NCI-H2227 (cell line): ENCODE measurements around the gene LITAF.

Source experiments
- DNase-seq: peaks from one replicate; lab custom pipeline; 2025; ENCODE audit not compliant: unreplicated experiment; lab: John Stamatoyannopoulos, UW

LITAF gene

GRCh38 chr16:11586856-11587642, at the start of gene LITAF:
Gene LITAF, minus strand, starts transcription at chr16:11586919. Its CDS starts 30,189 bp downstream, at chr16:11556730.
- peak; percentile 52 for DNase-seq

- DNase-seq: no peak
Observed at GRCh38 chr16:11636172-11636721, 49.5 kb upstream of the LITAF start.

DNA sequence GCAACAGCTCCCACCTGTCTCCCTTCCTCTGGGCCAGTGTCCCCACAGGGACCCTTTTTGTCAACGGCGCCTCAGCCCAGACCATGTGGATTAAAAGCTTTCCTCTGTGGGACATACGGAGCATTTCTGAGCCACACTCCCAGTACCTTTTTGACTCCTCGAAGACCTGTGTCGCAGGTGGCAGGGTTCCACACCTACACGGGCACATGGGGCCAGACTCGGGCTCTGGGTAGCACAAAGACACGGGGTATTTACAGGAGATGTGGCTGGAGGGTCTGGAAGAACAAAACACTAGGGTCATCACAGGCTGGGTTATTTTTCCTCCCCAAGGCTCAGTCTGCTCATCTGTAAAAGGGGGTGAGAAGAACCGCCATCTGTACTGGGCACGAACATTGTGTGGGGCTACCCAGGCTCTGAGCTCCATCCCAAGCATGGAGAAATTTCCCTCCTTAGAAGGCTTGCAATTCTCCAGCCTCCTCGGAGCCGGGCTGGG, 49.0 kb upstream of the LITAF start:
- DNase-seq: no peak

DNA sequence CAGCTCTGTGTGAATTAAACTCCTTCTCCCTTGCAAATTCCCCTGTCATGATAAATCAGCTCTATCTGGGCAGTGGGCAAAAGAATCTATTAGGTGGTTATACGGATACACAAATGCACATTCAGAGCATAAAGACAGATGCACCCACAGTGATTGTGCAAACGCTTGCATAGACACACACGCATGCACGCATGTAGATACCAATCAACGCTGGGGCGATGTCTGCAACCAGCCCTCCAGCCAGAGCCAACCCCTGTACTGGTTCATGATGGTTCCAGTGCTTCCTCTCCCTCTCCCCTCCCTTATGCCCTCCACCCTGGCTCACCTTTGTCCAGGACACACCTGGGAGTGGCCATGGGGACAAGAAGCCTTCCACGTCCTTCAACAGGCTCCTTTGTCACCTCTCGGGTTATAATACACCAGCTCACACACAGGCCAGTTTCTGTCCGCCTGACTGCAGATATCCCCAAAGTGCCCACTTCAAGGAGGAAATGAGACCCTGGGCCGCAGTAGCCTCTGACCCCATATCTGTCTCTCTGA, 48.5 kb upstream of the LITAF start:
- no peak for DNase-seq

GRCh38 chr16:11634312-11634711, 47.6 kb upstream of the LITAF start:
- DNase-seq: no peak

DNA sequence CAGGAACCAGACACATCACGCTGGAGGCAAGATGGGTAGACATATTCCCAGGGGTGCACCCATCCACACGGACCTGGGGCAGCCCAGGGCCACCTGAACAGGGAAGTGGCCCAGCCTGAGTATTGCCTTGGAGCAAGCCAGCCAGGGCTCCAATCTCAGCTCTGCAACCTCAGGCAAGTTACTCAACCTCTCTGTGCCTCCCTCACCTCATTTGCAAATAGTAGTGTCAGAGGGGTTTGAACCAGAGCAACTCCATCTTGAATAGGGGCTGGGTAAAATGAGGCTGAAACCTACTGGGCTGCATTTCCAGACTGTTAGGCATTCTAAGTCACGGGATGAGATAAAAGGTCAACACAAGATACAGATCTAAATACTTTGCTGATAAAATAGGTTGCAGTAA, 46.4 kb upstream of the LITAF start:
- no peak for DNase-seq

- no peak for DNase-seq
Observed at GRCh38 chr16:11632455-11632939, 45.8 kb upstream of the LITAF start.

DNA sequence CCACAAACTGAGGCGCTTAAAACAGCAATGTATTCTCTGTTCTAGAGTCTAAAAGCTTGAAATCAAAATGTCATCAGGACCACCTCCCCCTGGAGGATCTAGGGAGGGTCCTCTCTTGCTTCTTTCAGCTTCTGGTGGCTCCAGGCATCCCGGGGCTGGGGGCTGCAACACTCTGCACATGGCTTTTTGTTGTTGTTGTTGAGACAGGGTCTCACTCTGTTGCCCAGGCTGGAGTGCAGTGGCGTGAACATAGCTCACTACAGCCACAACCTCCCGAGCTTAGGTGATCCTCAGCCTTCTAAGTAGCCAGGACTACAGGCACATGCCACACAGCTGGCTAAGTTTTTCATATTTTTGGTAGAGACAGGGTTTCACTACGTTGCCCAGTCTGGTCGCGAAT, 44.5 kb upstream of the LITAF start:
- no peak for DNase-seq

DNA sequence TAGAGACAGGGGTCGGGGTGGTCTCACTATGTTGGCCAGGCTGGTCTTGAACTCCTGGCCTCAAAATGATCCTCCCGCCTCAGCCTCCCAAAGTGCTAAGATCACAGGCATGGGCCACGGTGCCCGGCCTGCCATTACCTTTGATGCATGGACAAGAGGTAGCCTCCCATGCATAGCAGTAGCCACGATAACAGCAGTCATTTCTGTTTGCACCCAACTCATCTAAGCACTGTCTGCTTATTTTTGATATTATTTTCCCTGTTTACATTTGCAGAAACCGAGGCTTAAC, 44.0 kb upstream of the LITAF start:
- no peak for DNase-seq

- DNase-seq: no peak
Observed at GRCh38 chr16:11630046-11630767, 43.5 kb upstream of the LITAF start.

DNA sequence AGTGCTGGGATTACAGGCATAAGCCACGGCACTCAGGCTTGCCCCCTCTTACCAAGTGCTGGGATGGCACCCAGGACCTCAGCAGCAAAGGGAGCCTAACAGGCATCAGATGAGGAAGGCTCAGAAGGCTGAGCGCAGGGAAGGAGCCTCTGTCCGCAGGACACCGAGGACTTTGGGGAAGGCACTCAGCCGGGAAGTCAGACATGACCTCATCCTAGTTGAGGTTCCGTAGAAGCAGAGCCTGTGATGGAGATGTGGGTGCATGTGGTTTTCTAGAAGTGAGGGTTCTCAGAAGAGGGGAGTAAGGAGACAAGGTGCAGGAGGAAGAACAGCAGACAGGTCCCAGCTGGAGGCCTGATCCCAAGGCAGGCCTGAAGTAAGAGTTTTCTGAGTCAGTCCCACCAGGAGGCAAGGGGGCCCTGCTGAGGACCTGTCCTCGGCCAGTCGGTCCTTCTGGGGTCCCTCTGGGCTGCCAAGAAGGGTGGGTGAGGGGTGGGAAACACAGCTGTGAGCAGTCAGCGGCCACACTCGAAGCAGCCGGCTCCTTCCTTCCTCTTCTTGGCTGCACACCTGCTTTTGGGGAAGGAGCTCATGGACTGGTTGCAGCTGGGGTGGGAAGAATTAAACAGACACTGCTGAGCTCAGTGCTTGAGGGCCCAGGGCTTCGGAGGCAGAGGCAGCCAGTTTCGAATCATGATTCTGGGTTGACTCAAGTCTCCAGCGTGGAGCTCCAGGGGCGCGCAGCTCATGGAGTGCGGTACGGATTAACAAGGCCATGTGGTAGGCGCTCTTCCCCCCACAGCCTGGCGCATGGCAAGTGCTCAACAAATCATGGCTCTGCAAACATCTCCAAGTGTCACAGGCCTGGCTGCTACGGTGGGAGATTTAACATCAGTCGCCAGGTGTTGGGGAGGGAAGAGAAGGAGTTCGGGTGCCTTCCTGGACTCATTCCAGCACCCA, 42.6 kb upstream of the LITAF start:
- DNase-seq: no peak

DNA sequence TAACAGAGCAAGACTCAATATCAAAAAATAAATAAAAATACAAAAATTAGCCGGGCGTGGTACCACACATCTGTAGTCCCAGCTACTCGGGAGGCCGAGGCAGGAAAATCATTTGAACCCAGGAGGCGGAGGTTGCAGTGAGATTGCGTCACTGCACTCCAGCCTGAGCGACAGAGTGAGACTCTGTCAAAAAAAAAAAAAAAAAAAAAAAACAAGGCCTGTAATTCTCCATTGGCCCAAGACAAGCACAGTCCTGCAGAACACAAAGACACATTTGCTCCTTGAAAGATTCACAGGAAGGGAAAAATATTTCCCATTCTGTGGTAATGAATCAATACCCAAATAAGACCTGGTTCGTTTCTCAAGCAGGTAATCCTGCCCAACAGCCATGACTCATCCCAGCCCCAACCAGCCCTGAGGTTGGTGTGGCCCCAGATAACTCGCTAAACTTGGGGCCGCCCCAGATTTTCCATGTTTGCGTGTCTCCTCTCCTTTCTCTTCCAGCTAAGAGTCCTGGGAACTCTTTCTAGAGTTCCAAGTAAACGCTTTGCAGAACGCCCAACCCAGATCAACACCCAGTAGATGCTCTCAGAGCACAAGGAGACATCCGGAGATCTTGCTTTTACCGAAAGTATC, 41.2 kb upstream of the LITAF start:
- no peak for DNase-seq

- no peak for DNase-seq
Observed at GRCh38 chr16:11627292-11627663, 40.6 kb upstream of the LITAF start.

DNA sequence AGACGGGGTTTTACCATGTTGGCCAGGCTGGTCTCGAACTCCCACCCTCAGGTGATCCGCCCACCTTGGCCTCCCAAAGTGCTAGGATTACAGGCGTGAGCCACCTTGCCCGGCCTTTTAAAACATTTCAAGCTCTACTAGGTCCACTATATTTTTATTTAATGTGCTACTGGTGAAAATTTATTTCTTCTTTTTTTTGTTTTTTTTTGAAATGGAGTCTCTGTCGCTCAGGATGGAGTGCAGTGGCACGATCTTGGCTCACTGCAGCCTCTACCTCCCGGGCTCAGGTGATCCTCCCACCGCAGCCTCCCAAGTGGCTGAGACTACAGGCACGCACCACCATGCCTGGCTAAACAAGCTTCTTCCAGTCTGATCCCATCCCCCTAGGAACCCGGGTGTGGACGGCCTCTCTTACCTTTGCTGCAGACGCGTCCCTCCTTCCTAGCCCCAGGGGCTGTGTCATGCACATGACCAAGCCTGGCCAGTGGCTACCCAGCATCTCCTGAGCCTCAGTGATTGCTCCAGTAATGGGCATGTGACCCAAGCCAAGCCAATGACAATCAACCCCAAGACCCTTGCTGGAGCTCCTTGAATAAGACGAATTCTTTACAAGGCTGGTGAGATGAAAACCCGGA, 40.1 kb upstream of the LITAF start:
- DNase-seq: no peak

GRCh38 chr16:11625769-11626168, 39.0 kb upstream of the LITAF start:
- DNase-seq: no peak

DNA sequence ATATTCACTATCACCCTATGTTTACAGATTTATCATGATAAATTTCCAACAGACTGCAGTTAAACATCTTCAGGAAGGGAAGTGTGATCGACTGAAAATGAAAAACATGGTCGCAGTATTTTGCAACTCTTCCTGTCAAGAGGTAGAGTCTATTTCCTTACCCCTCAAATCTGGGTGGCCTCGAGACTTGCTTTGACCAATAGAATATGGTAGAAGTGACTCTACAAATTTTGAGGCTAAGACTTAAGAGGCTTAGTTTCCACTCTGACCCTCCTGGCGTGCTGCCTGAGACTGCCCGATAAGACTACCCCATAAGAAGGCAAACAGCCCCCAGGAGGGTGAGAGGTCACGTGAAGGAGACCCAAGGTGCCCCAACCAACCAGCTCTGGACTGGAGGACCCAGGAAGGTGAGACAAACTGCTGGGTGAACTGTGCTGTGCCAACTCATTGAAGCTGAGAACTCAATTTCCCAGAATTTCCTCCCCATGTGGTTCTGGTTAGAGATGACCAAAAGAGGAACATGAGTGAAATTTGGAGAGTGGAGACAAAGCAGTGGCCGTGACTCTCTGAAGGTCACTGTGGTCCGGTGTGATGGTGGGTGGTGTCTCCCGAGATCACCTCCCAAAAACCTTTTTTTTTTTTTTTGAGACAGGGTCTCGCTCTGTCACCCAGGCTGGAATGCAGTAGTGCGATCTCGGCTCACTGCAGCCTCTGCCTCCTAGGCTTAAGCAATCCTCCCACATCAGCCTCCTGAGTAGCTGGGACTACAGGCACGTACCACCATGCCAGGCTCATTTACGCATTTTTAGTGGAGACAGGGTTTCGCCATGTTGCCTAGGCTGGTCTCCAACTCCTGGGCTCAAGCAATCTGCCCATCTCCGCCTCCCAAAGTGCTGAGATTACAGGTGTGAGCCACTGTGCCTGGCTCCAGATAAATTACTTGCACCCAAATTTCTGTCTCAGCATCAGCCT, 38.2 kb upstream of the LITAF start:
- no peak for DNase-seq

GRCh38 chr16:11624205-11624604, 37.5 kb upstream of the LITAF start:
- DNase-seq: no peak

DNA sequence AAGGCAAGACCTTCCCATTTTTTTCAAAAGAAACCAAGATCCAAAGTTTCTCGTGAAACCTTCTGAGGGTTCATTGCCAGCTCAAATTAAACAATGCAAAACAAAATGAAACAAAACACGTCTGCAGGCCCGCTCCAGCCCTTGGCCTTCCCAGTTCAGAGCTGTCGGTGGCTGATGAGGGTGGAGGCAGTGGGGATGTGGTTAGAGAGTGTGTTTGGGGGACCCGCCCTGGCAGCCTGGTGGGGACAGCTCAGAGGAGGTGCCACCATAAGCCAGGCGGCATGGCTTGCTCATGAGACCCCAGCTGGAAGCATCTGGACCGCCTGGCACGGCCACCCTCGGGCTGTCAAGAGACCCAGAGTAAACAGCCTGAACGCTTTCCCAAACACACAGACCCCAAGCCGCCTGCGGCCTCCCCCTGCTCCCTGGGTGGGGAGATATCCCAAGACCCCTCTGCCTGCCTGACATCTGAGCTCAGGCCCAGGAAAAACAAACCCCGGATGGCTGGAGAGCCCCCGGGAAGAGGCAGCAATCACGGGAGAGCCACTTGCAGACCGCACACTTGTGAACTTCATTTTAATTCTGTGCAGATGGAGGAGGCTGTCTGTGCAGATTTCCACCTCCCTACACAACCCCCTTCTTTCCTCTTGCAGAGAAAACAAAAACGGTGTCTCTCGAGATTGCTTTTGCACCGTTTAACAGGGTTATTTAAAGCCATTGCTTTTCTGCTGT, 35.4 kb upstream of the LITAF start:
- no peak for DNase-seq
